B cell (primary cell): Measurements from ENCODE around the gene CAPN12.

Experiments
- EZH2 ChIP-seq: IDR thresholded peaks from 2 replicates; pipeline ENCODE4 v1.6.1; 2012; ENCODE audit warnings: borderline replicate concordance, low read depth, mild to moderate bottlenecking, moderate library complexity, low read length; ENCODE audit not compliant: insufficient read depth, poor library complexity, severe bottlenecking
- TF ChIP-seq, protein P1 (sequence below): fragments of 200-600 bp; IDR thresholded peaks from one replicate; pipeline ENCODE4 v1.8.0; 2022; ENCODE audit warnings: antibody characterized with exemption, mild to moderate bottlenecking

DNA sequence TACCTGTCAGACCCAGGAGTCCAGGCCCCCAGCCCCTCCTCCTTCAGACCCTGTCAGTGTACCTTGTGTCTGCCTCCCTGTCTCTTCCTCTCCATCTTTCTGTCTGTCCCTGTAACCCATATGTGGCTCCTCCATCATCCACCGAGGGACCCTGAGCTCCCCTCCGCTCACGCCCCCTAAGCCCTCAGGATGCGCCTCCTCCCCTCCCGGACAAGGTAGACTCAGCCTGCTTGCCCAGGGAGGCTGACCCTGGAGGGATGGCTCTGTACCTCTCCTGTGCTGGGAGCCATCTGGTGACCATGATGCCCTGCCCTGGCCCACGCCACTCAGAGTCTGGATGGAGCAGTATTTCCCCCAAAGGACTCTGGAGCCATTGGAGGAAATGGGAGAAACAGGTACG, 1.0 kb upstream of the CAPN12 start:
- TF ChIP-seq, protein P1, sequence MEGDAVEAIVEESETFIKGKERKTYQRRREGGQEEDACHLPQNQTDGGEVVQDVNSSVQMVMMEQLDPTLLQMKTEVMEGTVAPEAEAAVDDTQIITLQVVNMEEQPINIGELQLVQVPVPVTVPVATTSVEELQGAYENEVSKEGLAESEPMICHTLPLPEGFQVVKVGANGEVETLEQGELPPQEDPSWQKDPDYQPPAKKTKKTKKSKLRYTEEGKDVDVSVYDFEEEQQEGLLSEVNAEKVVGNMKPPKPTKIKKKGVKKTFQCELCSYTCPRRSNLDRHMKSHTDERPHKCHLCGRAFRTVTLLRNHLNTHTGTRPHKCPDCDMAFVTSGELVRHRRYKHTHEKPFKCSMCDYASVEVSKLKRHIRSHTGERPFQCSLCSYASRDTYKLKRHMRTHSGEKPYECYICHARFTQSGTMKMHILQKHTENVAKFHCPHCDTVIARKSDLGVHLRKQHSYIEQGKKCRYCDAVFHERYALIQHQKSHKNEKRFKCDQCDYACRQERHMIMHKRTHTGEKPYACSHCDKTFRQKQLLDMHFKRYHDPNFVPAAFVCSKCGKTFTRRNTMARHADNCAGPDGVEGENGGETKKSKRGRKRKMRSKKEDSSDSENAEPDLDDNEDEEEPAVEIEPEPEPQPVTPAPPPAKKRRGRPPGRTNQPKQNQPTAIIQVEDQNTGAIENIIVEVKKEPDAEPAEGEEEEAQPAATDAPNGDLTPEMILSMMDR, result no peak
- no peak for TF ChIP-seq EZH2
